ENCODE measurements around the gene PDCL2.

GRCh38 chr4:55543858-55544257 lies 48.2 kb downstream of the PDCL2 start:
- TF ChIP-seq CTCF (IDR thresholded peaks at IDR 0.05; ENCODE audit: insufficient read depth, low read length, poor library complexity, severe bottlenecking) (no peak), EZH2phosphoT487 (conservative IDR thresholded peaks at IDR 0.05; ENCODE audit: low read length) (no peak)

Data from SU-DHL-6 (cell line).